Duodenal mucosa (tissue), 2 donors: Measurements from ENCODE around the gene OPA3.

Source experiments
- H3K27ac ChIP-seq: one replicate; pipeline ENCODE4 v1.7.0; 2013; ENCODE audit warnings: low read depth, low read length
- H3K27me3 ChIP-seq, 2 donors: one replicate each; pipeline ENCODE4 v1.7.0; 2013; ENCODE audit warnings: low read length in 2 of 2, control low read depth in 1 of 2; ENCODE audit not compliant: insufficient read depth in 2 of 2, control insufficient read depth in 1 of 2
- H3K36me3 ChIP-seq, 2 donors: one replicate each; pipeline ENCODE4 v1.7.0; 2013; ENCODE audit warnings: low read length in 2 of 2, control low read depth in 1 of 2; ENCODE audit not compliant: insufficient read depth in 2 of 2, control insufficient read depth in 1 of 2
- H3K4me1 ChIP-seq, 2 donors: one replicate each; pipeline ENCODE4 v1.7.0; 2013; ENCODE audit warnings: low read length in 2 of 2, control low read depth in 1 of 2; ENCODE audit not compliant: insufficient read depth in 2 of 2, control insufficient read depth in 1 of 2
- H3K4me3 ChIP-seq, 2 donors: one replicate each; pipeline ENCODE4 v1.7.0; 2013; ENCODE audit warnings: low read length in 2 of 2, low read depth in 1 of 2
- H3K9ac ChIP-seq, 2 donors: one replicate each; pipeline ENCODE4 v1.7.0; 2013; ENCODE audit warnings: low read length in 2 of 2, low read depth in 1 of 2
- H3K9me3 ChIP-seq, 2 donors: one replicate each; pipeline ENCODE4 v1.7.0; 2013; ENCODE audit warnings: low read length in 2 of 2, control low read depth in 1 of 2; ENCODE audit not compliant: control insufficient read depth in 1 of 2

The OPA3 gene

GRCh38 chr19:45587873-45588272 is 3.3 kb upstream of the OPA3 start:
- H3K9me3 ChIP-seq, result no peaks in the 10 kb centered on the region
- no peaks in the 10 kb centered on the region for H3K36me3 ChIP-seq
- peaks cover 0 to 3% of the 10 kb centered on the region in 2 donors for H3K27me3 ChIP-seq
- no peak overlapping the region for H3K9ac ChIP-seq
- no peak overlapping the region for H3K27ac ChIP-seq
- H3K4me3 ChIP-seq, result no peak overlapping the region
- H3K4me1 ChIP-seq, result peaks cover 4 to 6% of the 10 kb centered on the region in 2 donors

DNA sequence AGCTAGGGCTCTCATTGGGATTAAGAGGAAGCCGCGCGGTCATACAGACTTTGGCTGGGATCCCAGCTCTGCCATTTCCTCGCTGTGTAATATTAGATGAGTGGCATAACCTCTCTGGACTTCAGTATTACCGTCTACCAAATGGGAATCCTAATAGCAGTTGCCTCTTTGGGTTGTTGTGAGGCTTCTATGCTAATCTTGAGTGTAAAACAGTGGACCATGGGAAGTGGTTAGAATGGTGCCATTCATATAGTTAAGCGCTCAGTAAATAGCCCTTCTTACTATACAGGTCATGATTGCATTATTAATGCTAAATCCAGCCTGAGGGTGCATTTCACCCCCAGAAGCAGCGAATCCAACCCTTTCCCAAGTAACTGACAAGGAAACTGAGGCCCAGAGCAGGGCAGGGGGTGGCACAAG is 566 bp upstream of the OPA3 start:
- Histone ChIP-seq H3K4me1 (peaks cover 4 to 6% of the 10 kb centered on the region in 2 donors), H3K27me3 (no peaks in the 10 kb centered on the region), H3K9me3 (no peaks in the 10 kb centered on the region), H3K36me3 (no peaks in the 10 kb centered on the region), H3K27ac (peak overlapping the region; percentile 96), H3K4me3 (peak overlapping the region; percentile 88 to 97), H3K9ac (peak overlapping the region; percentile 90 to 95)

GRCh38 chr19:45581576-45581975 is 3.0 kb downstream of the OPA3 start:
- Histone ChIP-seq H3K4me3 (no peak overlapping the region), H3K4me1 (peaks cover 18 to 19% of the 10 kb centered on the region in 2 donors), H3K27me3 (no peaks in the 10 kb centered on the region), H3K36me3 (no peaks in the 10 kb centered on the region), H3K9ac (no peak overlapping the region), H3K9me3 (no peaks in the 10 kb centered on the region), H3K27ac (no peak overlapping the region)

DNA sequence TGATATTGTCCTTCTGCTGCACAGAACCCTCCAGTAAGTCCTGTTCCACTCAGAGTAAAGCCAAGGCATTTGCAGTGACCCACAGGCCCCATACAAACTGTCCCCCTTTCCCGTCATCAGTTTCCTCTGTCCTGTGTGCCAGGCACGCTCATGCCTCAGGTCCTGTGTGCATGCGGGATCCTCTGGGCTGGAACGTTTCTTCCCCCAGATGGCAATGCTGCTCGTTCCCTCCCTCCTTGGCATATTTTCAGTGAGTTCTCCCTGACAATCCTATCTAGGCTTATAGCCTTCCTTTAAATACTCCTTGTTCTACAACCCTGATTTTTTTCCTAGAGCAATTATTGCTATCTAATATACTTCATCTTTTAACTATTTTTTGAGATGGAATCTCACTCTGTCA is 5.7 kb downstream of the OPA3 start:
- H3K4me3 ChIP-seq, result no peak overlapping the region
- H3K4me1 ChIP-seq, result peaks cover 14 to 15% of the 10 kb centered on the region in 2 donors
- no peak overlapping the region for H3K27ac ChIP-seq
- H3K9me3 ChIP-seq, result no peaks in the 10 kb centered on the region
- H3K36me3 ChIP-seq, result no peaks in the 10 kb centered on the region
- H3K27me3 ChIP-seq, result no peaks in the 10 kb centered on the region
- no peak overlapping the region for H3K9ac ChIP-seq

- no peaks in the 10 kb centered on the region for H3K9me3 ChIP-seq
- H3K36me3 ChIP-seq, result peaks cover 0 to 3% of the 10 kb centered on the region in 2 donors
- no peaks in the 10 kb centered on the region for H3K27me3 ChIP-seq
- no peak overlapping the region for H3K9ac ChIP-seq
- peaks cover 14 to 15% of the 10 kb centered on the region in 2 donors for H3K4me1 ChIP-seq
- peak overlapping the region; percentile 17 for H3K27ac ChIP-seq
- no peak overlapping the region for H3K4me3 ChIP-seq
Observed at GRCh38 chr19:45577111-45577905, 7.3 kb downstream of the OPA3 start.

DNA sequence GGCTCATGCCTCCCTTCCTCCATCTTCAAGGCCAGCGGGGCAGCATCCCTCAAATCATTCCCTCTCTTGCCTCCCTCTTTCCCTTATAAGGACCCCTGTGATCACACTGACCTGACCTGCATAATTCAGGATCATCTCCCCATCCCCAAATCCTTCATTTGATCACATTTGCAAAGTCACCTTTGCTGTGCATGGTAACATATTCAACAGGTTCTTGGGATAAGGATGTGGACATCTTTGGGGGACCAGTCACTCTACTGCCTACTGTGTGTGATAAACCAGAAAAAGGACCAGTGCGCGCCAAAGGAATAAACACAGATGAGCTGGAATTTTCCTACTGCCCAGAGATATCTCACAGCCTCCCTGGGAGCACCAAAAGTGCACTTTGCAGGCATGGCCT is 7.9 kb downstream of the OPA3 start:
- Histone ChIP-seq H3K4me3 (no peak overlapping the region), H3K4me1 (peaks cover 14 to 15% of the 10 kb centered on the region in 2 donors), H3K36me3 (peaks cover 0 to 3% of the 10 kb centered on the region in 2 donors), H3K27ac (no peak overlapping the region), H3K27me3 (no peaks in the 10 kb centered on the region), H3K9ac (no peak overlapping the region), H3K9me3 (no peaks in the 10 kb centered on the region)

DNA sequence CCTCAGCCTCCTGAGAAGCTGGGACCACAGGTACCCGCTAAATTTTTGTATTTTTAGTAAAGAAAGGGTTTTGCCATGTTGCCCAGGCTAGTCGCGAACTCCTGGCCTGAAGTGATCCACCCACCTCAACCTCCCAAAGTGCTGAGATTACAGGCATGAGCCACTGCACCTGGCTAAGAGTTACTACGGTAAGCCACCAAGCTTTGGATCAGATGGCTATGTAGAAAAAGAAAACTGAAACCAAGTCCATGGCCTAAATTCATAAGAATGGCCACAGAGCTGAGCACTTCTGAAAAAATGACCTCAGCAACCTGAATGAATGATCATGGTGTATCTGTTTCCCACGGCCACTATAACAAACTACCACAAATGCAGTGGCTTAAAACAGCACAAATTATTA is 9.4 kb downstream of the OPA3 start:
- Histone ChIP-seq H3K36me3 (peaks cover 0 to 3% of the 10 kb centered on the region in 2 donors), H3K4me3 (no peak overlapping the region), H3K27me3 (no peaks in the 10 kb centered on the region), H3K27ac (no peak overlapping the region), H3K9ac (no peak overlapping the region), H3K9me3 (no peaks in the 10 kb centered on the region), H3K4me1 (peaks cover 14 to 15% of the 10 kb centered on the region in 2 donors)

GRCh38 chr19:45574526-45574925 is 10.1 kb downstream of the OPA3 start:
- peaks cover 0 to 3% of the 10 kb centered on the region in 2 donors for H3K36me3 ChIP-seq
- H3K4me1 ChIP-seq, result peaks cover 17 to 19% of the 10 kb centered on the region in 2 donors
- no peaks in the 10 kb centered on the region for H3K9me3 ChIP-seq
- no peak overlapping the region for H3K9ac ChIP-seq
- no peak overlapping the region for H3K4me3 ChIP-seq
- H3K27me3 ChIP-seq, result no peaks in the 10 kb centered on the region
- no peak overlapping the region for H3K27ac ChIP-seq

- Histone ChIP-seq H3K4me3 (no peak overlapping the region), H3K9me3 (no peaks in the 10 kb centered on the region), H3K27ac (no peak overlapping the region), H3K4me1 (peaks cover 16 to 18% of the 10 kb centered on the region in 2 donors), H3K9ac (no peak overlapping the region), H3K27me3 (no peaks in the 10 kb centered on the region), H3K36me3 (peaks cover 0 to 3% of the 10 kb centered on the region in 2 donors)
Observed at GRCh38 chr19:45571457-45572220, 13.0 kb downstream of the OPA3 start.
